NCI-H526 (cell line): Measurements from ENCODE around the gene HDAC11.
"Not testable (repeated sequence)": the region's sequence is repeated elsewhere in the genome, so short reads cannot be mapped to it uniquely, and the experiment has no call there.

Experiments
- DNase-seq, 2 experiments: peaks; one replicate each; lab custom pipeline; 2025; lab: John Stamatoyannopoulos, UW

HDAC11 gene

GRCh38 chr3:13470894-13471574 is 9.1 kb upstream of the HDAC11 start:
- peak in 1 of 2 experiments; percentile 9 for DNase-seq

GRCh38 chr3:13472286-13472685 is 7.8 kb upstream of the HDAC11 start:
- DNase-seq: no peak

GRCh38 chr3:13473020-13473419 is 7.1 kb upstream of the HDAC11 start:
- no peak for DNase-seq

GRCh38 chr3:13474021-13474420 is 6.1 kb upstream of the HDAC11 start:
- DNase-seq: no peak

GRCh38 chr3:13474776-13475303 is 5.3 kb upstream of the HDAC11 start:
- DNase-seq: no peak

- peak in 1 of 2 experiments; percentile 23 for DNase-seq
These were observed 4.1 kb upstream of the HDAC11 start for GRCh38 chr3:13475871-13476590.

GRCh38 chr3:13477943-13478342 is 2.2 kb upstream of the HDAC11 start:
- DNase-seq: peak in 1 of 2 experiments; percentile 9

GRCh38 chr3:13479332-13479581 is 849 bp upstream of the HDAC11 start:
- peak in 1 of 2 experiments; percentile 51 for DNase-seq

- DNase-seq: peak in 1 of 2 experiments; percentile 39
These were observed 523 bp downstream of the HDAC11 start for GRCh38 chr3:13480340-13481318.

GRCh38 chr3:13482106-13482690 is 2.1 kb downstream of the HDAC11 start:
- DNase-seq: no peak

- DNase-seq: no peak
These were observed 3.2 kb downstream of the HDAC11 start for GRCh38 chr3:13483286-13483685.

- no peak for DNase-seq
These were observed 4.0 kb downstream of the HDAC11 start for GRCh38 chr3:13483988-13484695.

- peak in 1 of 2 experiments; percentile 8 for DNase-seq
These were observed 4.9 kb downstream of the HDAC11 start for GRCh38 chr3:13484851-13485590.

GRCh38 chr3:13485630-13486562 is 5.8 kb downstream of the HDAC11 start:
- not testable (repeated sequence) for DNase-seq

GRCh38 chr3:13487403-13487802 is 7.3 kb downstream of the HDAC11 start:
- no peak for DNase-seq

- DNase-seq: no peak
These were observed 11.3 kb downstream of the HDAC11 start for GRCh38 chr3:13491206-13491974.

- DNase-seq: no peak
These were observed 11.9 kb downstream of the HDAC11 start for GRCh38 chr3:13492048-13492447.

GRCh38 chr3:13492976-13493866 is 13.1 kb downstream of the HDAC11 start:
- DNase-seq: no peak
